TTC549 (cell line): ENCODE data around the gene ANKRD55.
"Not testable (repeated sequence)": the region's sequence is repeated elsewhere in the genome, so short reads cannot be mapped to it uniquely, and the experiment has no call there.

ENCODE experiments used
- FAIRE-seq: peaks from 2 replicates; lab custom pipeline; 2012; peaks lifted over from hg19 to GRCh38; lab: Jason Lieb, UNC

ANKRD55 gene

GRCh38 chr5:56144211-56144610 lies 88.9 kb downstream of the ANKRD55 start:
- no peak for FAIRE-seq

GRCh38 chr5:56143373-56143714 lies 89.8 kb downstream of the ANKRD55 start:
- no peak for FAIRE-seq

GRCh38 chr5:56142614-56143372 lies 90.3 kb downstream of the ANKRD55 start:
- no peak for FAIRE-seq

GRCh38 chr5:56142233-56142613 lies 90.9 kb downstream of the ANKRD55 start:
- FAIRE-seq = no peak

- FAIRE-seq = no peak
These were observed 93.1 kb downstream of the ANKRD55 start for GRCh38 chr5:56140073-56140472.

GRCh38 chr5:56130664-56131063 lies 102.5 kb downstream of the ANKRD55 start:
- no peak for FAIRE-seq

- no peak for FAIRE-seq
These were observed 103.8 kb downstream of the ANKRD55 start for GRCh38 chr5:56129288-56129687.

GRCh38 chr5:56128113-56128512 lies 105.0 kb downstream of the ANKRD55 start:
- no peak for FAIRE-seq

GRCh38 chr5:56126487-56127179 lies 106.5 kb downstream of the ANKRD55 start:
- no peak for FAIRE-seq

GRCh38 chr5:56123531-56124243 lies 109.4 kb downstream of the ANKRD55 start:
- FAIRE-seq = no peak

GRCh38 chr5:56122360-56122985 lies 110.7 kb downstream of the ANKRD55 start:
- FAIRE-seq = not testable (repeated sequence)

- no peak for FAIRE-seq
These were observed 114.1 kb downstream of the ANKRD55 start for GRCh38 chr5:56119050-56119449.

GRCh38 chr5:56116599-56117141 lies 116.5 kb downstream of the ANKRD55 start:
- FAIRE-seq = no peak

GRCh38 chr5:56115589-56115988 lies 117.5 kb downstream of the ANKRD55 start:
- no peak for FAIRE-seq

- FAIRE-seq = no peak
These were observed 120.5 kb downstream of the ANKRD55 start for GRCh38 chr5:56112526-56113121.

- no peak for FAIRE-seq
These were observed 121.7 kb downstream of the ANKRD55 start for GRCh38 chr5:56111404-56111781.

GRCh38 chr5:56110646-56111403 lies 122.3 kb downstream of the ANKRD55 start:
- no peak for FAIRE-seq

GRCh38 chr5:56108246-56108645 lies 124.9 kb downstream of the ANKRD55 start:
- no peak for FAIRE-seq

GRCh38 chr5:56106837-56107236 lies 126.3 kb downstream of the ANKRD55 start:
- FAIRE-seq = no peak

- FAIRE-seq = no peak
These were observed 127.4 kb downstream of the ANKRD55 start for GRCh38 chr5:56105511-56106291.

GRCh38 chr5:56102889-56103288 lies 130.2 kb downstream of the ANKRD55 start:
- no peak for FAIRE-seq
